Testis (tissue), 3 donors: ENCODE measurements around the gene TECTA. TPM values are rescaled to one million over a fixed set of nuclear protein-coding genes. Genes with fewer than 3 reads are reported as not detected.

ENCODE experiments used
- DNase-seq: peaks from one replicate; pipeline ENCODE4 v3.0.0-alpha.2; 2019
- H3K27ac ChIP-seq, 2 donors: fragments of 200-600 bp; sonication (generic); one replicate each; pipeline ENCODE4 v1.5.1; 2019
- H3K27me3 ChIP-seq: fragments of 200-600 bp; sonication (generic); one replicate; pipeline ENCODE4 v1.5.1; 2019
- H3K36me3 ChIP-seq: fragments of 200-600 bp; sonication (generic); one replicate; pipeline ENCODE4 v1.5.1; 2017; ENCODE audit warnings: low read depth; ENCODE audit errors: missing control alignments
- H3K4me1 ChIP-seq: fragments of 200-600 bp; sonication (generic); one replicate; pipeline ENCODE4 v1.5.1; 2019
- H3K4me3 ChIP-seq, 2 donors: fragments of 200-600 bp; sonication (generic); one replicate each; pipeline ENCODE4 v1.5.1; 2017 to 2019
- H3K9me3 ChIP-seq: fragments of 200-600 bp; sonication (generic); one replicate; pipeline ENCODE4 v1.5.1; 2017
- CTCF ChIP-seq, 3 experiments: fragments of 450-650 bp in 2 of 3; fragments of 200-600 bp in 1 of 3; sonication (generic) in 1 of 3; IDR thresholded peaks; one replicate each; pipeline ENCODE4 v1.5.1; 2016 to 2019; ENCODE audit warnings: antibody characterized with exemption in 3 of 3, mild to moderate bottlenecking in 2 of 3, moderate library complexity in 1 of 3
- POLR2A ChIP-seq: fragments of 450-650 bp; IDR thresholded peaks from one replicate; pipeline ENCODE4 v1.6.1; 2017; ENCODE audit warnings: antibody characterized with exemption, mild to moderate bottlenecking, moderate library complexity
- WGBS, 2 donors: methylation state at CpG; one replicate each; pipeline ENCODE4 v1.1.5; 2018; 5-methylcytosine and 5-hydroxymethylcytosine counted together
- intact Hi-C: fragments of 100-400 bp; cut with DNase I; formaldehyde crosslinking; loops from one replicate; pipeline ENCODE4 v1.15.1; 2023; ENCODE audit warnings: low total_unique reads
- polyA plus RNA-seq: library from polyadenylated mRNA; stranded (reverse); fragments of 350-450 nt; fragmentation: Illumina TruSeq; extraction: RNeasy Lipid Tissue Mini Kit (QIAGEN cat#74804); gene quantifications from one replicate; pipeline ENCODE4 v1.2.3, GENCODE V29; 2014; ENCODE audit warnings: low read depth, low replicate concordance; ENCODE audit not compliant: insufficient read depth
- total RNA-seq, 2 donors: library from RNA; depleted of rRNA; stranded (reverse); fragments of >200 nt; gene quantifications; one replicate each; pipeline ENCODE4 v1.2.3, GENCODE V29; 2016

TECTA gene
- total and polyA plus RNA-seq, 3 donors from 2014 or later, result 2.5 to 4.6 (median 3.1) TPM

- Histone ChIP-seq H3K27me3 (no peaks in the 10 kb centered on the region), H3K4me3 (no peak overlapping the region), H3K9me3 (no peaks in the 10 kb centered on the region), H3K27ac (no peak overlapping the region), H3K36me3 (no peaks in the 10 kb centered on the region), H3K4me1 (no peaks in the 10 kb centered on the region)
- TF ChIP-seq POLR2A (no peak), CTCF (IDR thresholded peaks at IDR 0.05) (no peak)
- 79 to 87% methylated on average over 4 of the region's 4 CpGs for WGBS, 2 donors
- no peak for DNase-seq
- intact Hi-C loops, result no loop called here
Measured at GRCh38 chr11:121223161-121223560, 122.1 kb downstream of the TECTA start.

GRCh38 chr11:121225382-121225781 is 124.3 kb downstream of the TECTA start:
- TF ChIP-seq CTCF (IDR thresholded peaks at IDR 0.05), result no peak
- TF ChIP-seq POLR2A, result no peak
- Histone ChIP-seq H3K27ac (no peak overlapping the region), H3K36me3 (no peaks in the 10 kb centered on the region), H3K4me3 (no peak overlapping the region), H3K4me1 (no peaks in the 10 kb centered on the region), H3K9me3 (no peaks in the 10 kb centered on the region), H3K27me3 (no peaks in the 10 kb centered on the region)
- no peak for DNase-seq
- WGBS, 2 donors, result 84 to 89% methylated on average over 4 of the region's 4 CpGs
- intact Hi-C loops, result no loop called here

GRCh38 chr11:121226415-121227263 is 125.6 kb downstream of the TECTA start:
- no peaks in the 10 kb centered on the region for H3K27me3 ChIP-seq
- no peak overlapping the region for H3K4me3 ChIP-seq
- no peaks in the 10 kb centered on the region for H3K9me3 ChIP-seq
- intact Hi-C loops, result no loop called here
- H3K36me3 ChIP-seq, result no peaks in the 10 kb centered on the region
- 86 to 100% methylated on average over 1 of the region's 1 CpG for WGBS, 2 donors
- H3K4me1 ChIP-seq, result peaks cover 9% of the 10 kb centered on the region
- no peak overlapping the region for H3K27ac ChIP-seq
- DNase-seq, result no peak
- no peak for TF ChIP-seq POLR2A
- TF ChIP-seq CTCF (IDR thresholded peaks at IDR 0.05), result no peak

- H3K27me3 ChIP-seq, result no peaks in the 10 kb centered on the region
- no peaks in the 10 kb centered on the region for H3K36me3 ChIP-seq
- TF ChIP-seq POLR2A, result no peak
- no peak for TF ChIP-seq CTCF (IDR thresholded peaks at IDR 0.05)
- no peak overlapping the region for H3K27ac ChIP-seq
- H3K9me3 ChIP-seq, result no peaks in the 10 kb centered on the region
- WGBS, 2 donors, result 82 to 96% methylated on average over 1 of the region's 1 CpG
- peaks cover 13% of the 10 kb centered on the region for H3K4me1 ChIP-seq
- no peak for DNase-seq
- intact Hi-C loops, result no loop called here
- H3K4me3 ChIP-seq, result no peak overlapping the region
Measured at GRCh38 chr11:121228851-121229250, 127.8 kb downstream of the TECTA start.
